ENCODE data around the gene JOSD1. TPM values are rescaled to one million over a fixed set of nuclear protein-coding genes. Genes with fewer than 3 reads are reported as not detected.

JOSD1 gene
- polyA plus RNA-seq, 1 donor: 77.2 TPM

DNA sequence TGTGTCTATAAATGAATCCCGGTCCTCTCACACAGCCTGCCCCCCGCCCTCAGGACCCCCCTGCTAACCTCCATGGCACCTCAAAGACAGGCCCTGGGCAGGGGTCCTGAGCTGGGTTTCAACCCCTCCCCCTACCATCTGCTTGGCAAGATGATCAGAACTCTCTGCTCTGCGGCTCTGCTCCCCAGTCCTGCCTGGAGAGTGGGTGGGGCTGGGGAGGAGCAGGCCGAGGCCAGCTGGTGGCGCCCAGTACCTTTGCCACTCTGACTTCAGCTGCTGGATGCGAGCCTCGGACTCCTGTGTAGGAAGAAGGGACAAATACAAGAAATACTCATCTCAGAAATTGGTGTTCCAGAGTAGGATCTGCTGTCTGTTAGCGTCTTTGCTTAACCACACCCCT lies 40.0 kb upstream of the JOSD1 start:
- H3K27ac ChIP-seq (ENCODE audit: low read length): no peak overlapping the region
- peaks cover 95% of the 10 kb centered on the region for H3K36me3 ChIP-seq (ENCODE audit: control insufficient read depth, insufficient read depth, low read length)
- WGBS (ENCODE audit: insufficient coverage, low lambda C conversion rate): no CpG with 5 or more reads among the region's 8 CpGs
- no peak for DNase-seq
- no peaks in the 10 kb centered on the region for H3K27me3 ChIP-seq (ENCODE audit: control insufficient read depth, insufficient read depth, low read length)
- H3K9me3 ChIP-seq (ENCODE audit: control insufficient read depth, low read depth, low read length): no peaks in the 10 kb centered on the region
- H3K4me1 ChIP-seq (ENCODE audit: control insufficient read depth, insufficient read depth, low read length): no peaks in the 10 kb centered on the region
- H3K4me3 ChIP-seq (ENCODE audit: low read length): no peak overlapping the region

- H3K27me3 ChIP-seq (ENCODE audit: control insufficient read depth, insufficient read depth, low read length): no peaks in the 10 kb centered on the region
- no CpG with 5 or more reads among the region's 15 CpGs for WGBS (ENCODE audit: insufficient coverage, low lambda C conversion rate)
- H3K27ac ChIP-seq (ENCODE audit: low read length): no peak overlapping the region
- no peaks in the 10 kb centered on the region for H3K4me1 ChIP-seq (ENCODE audit: control insufficient read depth, insufficient read depth, low read length)
- H3K9me3 ChIP-seq (ENCODE audit: control insufficient read depth, low read depth, low read length): no peaks in the 10 kb centered on the region
- H3K4me3 ChIP-seq (ENCODE audit: low read length): no peak overlapping the region
- DNase-seq: no peak
- H3K36me3 ChIP-seq (ENCODE audit: control insufficient read depth, insufficient read depth, low read length): peaks cover 95% of the 10 kb centered on the region
These were observed 39.5 kb upstream of the JOSD1 start for GRCh38 chr22:38740116-38740723.

DNA sequence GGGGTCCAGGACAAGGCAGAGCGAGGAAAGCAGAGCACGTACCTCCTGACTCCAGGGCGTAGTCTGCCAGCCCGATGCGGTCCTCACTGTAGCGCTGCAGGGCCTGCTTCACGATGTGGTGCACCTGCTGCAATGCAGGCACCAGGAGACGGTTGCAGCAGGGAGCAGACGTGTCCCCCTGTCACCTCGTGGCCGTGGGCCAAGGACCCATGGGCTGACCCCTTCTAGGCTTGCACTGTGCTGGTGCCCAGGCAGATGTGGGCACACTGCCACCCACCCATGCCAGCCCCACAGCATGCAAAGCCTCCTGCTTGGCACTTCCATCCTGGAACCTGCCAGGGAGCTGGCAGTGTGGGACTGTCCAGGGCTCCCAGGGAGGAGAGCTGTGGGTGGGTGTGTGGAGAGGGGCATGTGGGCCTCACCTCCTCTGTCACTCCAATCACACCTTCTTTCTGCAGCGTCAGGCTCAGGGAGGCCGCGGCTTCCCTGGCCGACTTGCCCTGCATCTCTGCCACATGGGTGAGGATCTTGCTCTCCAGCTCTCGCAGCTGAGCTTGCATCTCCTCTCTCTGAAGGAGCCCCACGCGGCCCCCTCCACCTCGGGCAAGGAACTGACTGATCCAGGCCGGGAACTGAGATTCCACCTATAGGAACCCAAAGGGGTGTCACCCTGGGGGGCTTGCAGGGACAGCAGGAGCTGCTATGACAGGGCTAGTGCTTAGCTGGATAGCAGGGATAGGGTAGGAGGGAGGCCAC lies 38.7 kb upstream of the JOSD1 start:
- Histone ChIP-seq H3K4me3 (ENCODE audit: low read length) (no peak overlapping the region), H3K36me3 (ENCODE audit: control insufficient read depth, insufficient read depth, low read length) (peaks cover 95% of the 10 kb centered on the region), H3K4me1 (ENCODE audit: control insufficient read depth, insufficient read depth, low read length) (peaks cover under 1% of the 10 kb centered on the region), H3K27me3 (ENCODE audit: control insufficient read depth, insufficient read depth, low read length) (no peaks in the 10 kb centered on the region), H3K27ac (ENCODE audit: low read length) (no peak overlapping the region), H3K9me3 (ENCODE audit: control insufficient read depth, low read depth, low read length) (no peaks in the 10 kb centered on the region)
- WGBS (ENCODE audit: insufficient coverage, low lambda C conversion rate): no CpG with 5 or more reads among the region's 20 CpGs
- DNase-seq: no peak

- no CpG with 5 or more reads among the region's 18 CpGs for WGBS (ENCODE audit: insufficient coverage, low lambda C conversion rate)
- Histone ChIP-seq H3K4me1 (ENCODE audit: control insufficient read depth, insufficient read depth, low read length) (peaks cover 8% of the 10 kb centered on the region), H3K4me3 (ENCODE audit: low read length) (no peak overlapping the region), H3K27ac (ENCODE audit: low read length) (no peak overlapping the region), H3K9me3 (ENCODE audit: control insufficient read depth, low read depth, low read length) (no peaks in the 10 kb centered on the region), H3K27me3 (ENCODE audit: control insufficient read depth, insufficient read depth, low read length) (no peaks in the 10 kb centered on the region), H3K36me3 (ENCODE audit: control insufficient read depth, insufficient read depth, low read length) (peaks cover 95% of the 10 kb centered on the region)
- DNase-seq: no peak
These were observed 37.8 kb upstream of the JOSD1 start for GRCh38 chr22:38738475-38739070.

DNA sequence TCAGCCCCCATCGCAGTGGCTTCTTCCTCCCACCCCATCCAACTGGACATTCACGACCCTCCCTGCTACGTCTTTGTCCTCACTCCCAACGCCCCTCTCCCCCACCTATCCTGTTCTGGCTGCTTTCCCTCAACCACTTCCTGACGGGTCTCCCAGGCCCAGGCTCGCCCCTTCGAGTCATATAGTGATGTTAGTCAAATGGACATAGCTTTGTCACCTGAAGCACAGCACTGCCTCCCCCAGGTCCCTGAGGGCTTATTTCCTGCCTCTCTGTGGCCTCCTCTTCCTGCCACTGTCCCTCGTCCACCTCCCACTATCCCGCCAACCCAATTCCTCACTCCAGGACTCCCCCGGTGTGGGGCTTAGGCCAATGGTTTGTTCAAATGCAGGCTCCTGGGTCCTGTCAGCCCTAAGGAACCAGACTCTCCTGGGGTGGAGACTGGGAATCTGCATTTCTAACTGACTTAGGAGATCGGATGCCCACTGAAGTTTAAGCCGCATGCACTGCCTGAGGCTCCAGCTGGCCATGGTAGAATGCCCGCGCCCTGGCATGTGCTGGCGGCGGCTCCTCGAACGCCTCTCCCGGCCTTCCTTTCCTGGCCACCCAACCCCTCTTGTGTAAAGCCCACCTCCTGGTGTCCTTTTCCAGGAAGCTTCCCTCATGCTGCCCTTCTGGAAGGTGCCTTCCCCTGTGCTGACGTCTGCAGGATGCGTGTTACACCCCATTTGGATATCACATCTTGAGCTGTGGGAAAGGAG lies 36.7 kb upstream of the JOSD1 start:
- H3K36me3 ChIP-seq (ENCODE audit: control insufficient read depth, insufficient read depth, low read length): peaks cover 92% of the 10 kb centered on the region
- no peak for DNase-seq
- H3K4me1 ChIP-seq (ENCODE audit: control insufficient read depth, insufficient read depth, low read length): peaks cover 15% of the 10 kb centered on the region
- no peak overlapping the region for H3K4me3 ChIP-seq (ENCODE audit: low read length)
- no peaks in the 10 kb centered on the region for H3K9me3 ChIP-seq (ENCODE audit: control insufficient read depth, low read depth, low read length)
- no peak overlapping the region for H3K27ac ChIP-seq (ENCODE audit: low read length)
- 97% methylated on average over 4 of the region's 21 CpGs for WGBS (ENCODE audit: insufficient coverage, low lambda C conversion rate)
- H3K27me3 ChIP-seq (ENCODE audit: control insufficient read depth, insufficient read depth, low read length): no peaks in the 10 kb centered on the region

DNA sequence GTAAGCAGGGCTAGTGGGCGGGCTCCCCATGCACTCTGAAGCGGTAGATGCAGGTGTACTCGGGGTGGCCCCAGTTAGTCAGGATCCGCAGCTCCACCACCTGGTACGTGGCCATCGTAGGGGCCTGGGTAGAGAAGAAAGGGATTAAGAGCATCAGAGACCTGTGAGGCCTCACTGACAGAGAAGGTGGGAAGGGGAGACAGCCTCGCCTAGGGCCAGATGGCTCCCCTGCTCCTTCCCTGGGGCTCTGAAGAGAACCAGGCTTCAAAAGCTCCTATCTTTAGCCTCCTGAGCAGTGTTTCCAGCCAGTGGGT lies 35.5 kb upstream of the JOSD1 start:
- WGBS (ENCODE audit: insufficient coverage, low lambda C conversion rate): no CpG with 5 or more reads among the region's 7 CpGs
- DNase-seq: no peak
- H3K27me3 ChIP-seq (ENCODE audit: control insufficient read depth, insufficient read depth, low read length): no peaks in the 10 kb centered on the region
- no peak overlapping the region for H3K27ac ChIP-seq (ENCODE audit: low read length)
- peaks cover 15% of the 10 kb centered on the region for H3K4me1 ChIP-seq (ENCODE audit: control insufficient read depth, insufficient read depth, low read length)
- no peaks in the 10 kb centered on the region for H3K9me3 ChIP-seq (ENCODE audit: control insufficient read depth, low read depth, low read length)
- H3K4me3 ChIP-seq (ENCODE audit: low read length): no peak overlapping the region
- peaks cover 92% of the 10 kb centered on the region for H3K36me3 ChIP-seq (ENCODE audit: control insufficient read depth, insufficient read depth, low read length)

- no peak for DNase-seq
These were observed 34.9 kb upstream of the JOSD1 start for GRCh38 chr22:38735465-38736256.

GRCh38 chr22:38735126-38735464 lies 34.4 kb upstream of the JOSD1 start:
- Histone ChIP-seq H3K27ac (ENCODE audit: low read length) (no peak overlapping the region), H3K9me3 (ENCODE audit: control insufficient read depth, low read depth, low read length) (no peaks in the 10 kb centered on the region), H3K27me3 (ENCODE audit: control insufficient read depth, insufficient read depth, low read length) (no peaks in the 10 kb centered on the region), H3K4me3 (ENCODE audit: low read length) (no peak overlapping the region), H3K4me1 (ENCODE audit: control insufficient read depth, insufficient read depth, low read length) (peaks cover 15% of the 10 kb centered on the region), H3K36me3 (ENCODE audit: control insufficient read depth, insufficient read depth, low read length) (peaks cover 92% of the 10 kb centered on the region)
- WGBS (ENCODE audit: insufficient coverage, low lambda C conversion rate): no CpG with 5 or more reads among the region's 7 CpGs
- no peak for DNase-seq

More at GRCh38 chr22:38735465-38736256, 34.9 kb upstream of the JOSD1 start:
- H3K4me1 ChIP-seq (ENCODE audit: control insufficient read depth, insufficient read depth, low read length): peaks cover 15% of the 10 kb centered on the region
- WGBS (ENCODE audit: insufficient coverage, low lambda C conversion rate): 100% methylated on average over 1 of the region's 15 CpGs
- peaks cover 92% of the 10 kb centered on the region for H3K36me3 ChIP-seq (ENCODE audit: control insufficient read depth, insufficient read depth, low read length)
- no peak overlapping the region for H3K4me3 ChIP-seq (ENCODE audit: low read length)
- no peaks in the 10 kb centered on the region for H3K27me3 ChIP-seq (ENCODE audit: control insufficient read depth, insufficient read depth, low read length)
- H3K9me3 ChIP-seq (ENCODE audit: control insufficient read depth, low read depth, low read length): no peaks in the 10 kb centered on the region
- no peak overlapping the region for H3K27ac ChIP-seq (ENCODE audit: low read length)

DNA sequence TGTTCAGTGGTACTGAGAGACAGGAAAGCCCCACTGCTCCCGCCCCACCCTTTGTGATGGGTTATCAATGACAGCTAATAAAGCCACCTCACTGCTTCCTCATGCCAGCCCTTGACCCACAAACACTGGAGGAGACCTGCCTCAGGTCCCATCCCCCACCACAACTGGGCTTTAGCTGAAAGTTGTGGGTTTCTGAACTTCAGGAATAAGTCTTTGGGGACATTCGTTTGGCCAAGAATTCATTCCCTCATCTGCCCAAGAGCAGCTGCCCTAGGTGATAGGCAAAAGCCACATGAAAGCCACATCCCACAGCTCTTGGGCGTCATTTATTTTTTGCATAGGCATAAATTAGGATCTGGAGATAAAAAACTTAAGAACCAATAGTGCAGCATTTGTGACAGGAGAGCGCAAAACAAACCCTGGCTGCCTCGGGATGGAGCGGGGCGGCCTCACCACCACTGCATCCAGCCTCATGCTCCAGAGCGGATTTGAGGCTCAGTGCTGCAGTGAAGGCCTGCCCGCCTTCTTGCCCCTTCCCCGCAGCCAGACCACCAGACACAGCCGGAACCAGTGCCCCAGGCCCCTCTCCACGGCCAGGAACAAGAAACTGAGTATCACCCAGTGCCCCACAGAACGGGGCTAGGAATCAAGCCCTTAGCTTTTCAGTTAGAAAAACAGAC lies 33.8 kb upstream of the JOSD1 start:
- Histone ChIP-seq H3K4me3 (ENCODE audit: low read length) (no peak overlapping the region), H3K36me3 (ENCODE audit: control insufficient read depth, insufficient read depth, low read length) (peaks cover 92% of the 10 kb centered on the region), H3K27ac (ENCODE audit: low read length) (no peak overlapping the region), H3K27me3 (ENCODE audit: control insufficient read depth, insufficient read depth, low read length) (no peaks in the 10 kb centered on the region), H3K4me1 (ENCODE audit: control insufficient read depth, insufficient read depth, low read length) (peaks cover 15% of the 10 kb centered on the region), H3K9me3 (ENCODE audit: control insufficient read depth, low read depth, low read length) (no peaks in the 10 kb centered on the region)
- DNase-seq: no peak
- no CpG with 5 or more reads among the region's 13 CpGs for WGBS (ENCODE audit: insufficient coverage, low lambda C conversion rate)

Data from large intestine (tissue), 3 donors.